Testis (tissue), 2 donors: ENCODE measurements around the gene RASA4B.
"Not testable (repeated sequence)": the region's sequence is repeated elsewhere in the genome, so short reads cannot be mapped to it uniquely, and the experiment has no call there.

Experiments
- POLR2A ChIP-seq: fragments of 450-650 bp; IDR thresholded peaks from one replicate; pipeline ENCODE4 v1.6.1; 2017; ENCODE audit warnings: antibody characterized with exemption, mild to moderate bottlenecking, moderate library complexity
- TF ChIP-seq, protein P1 (sequence below), 3 experiments: fragments of 450-650 bp in 2 of 3; fragments of 200-600 bp in 1 of 3; sonication (generic) in 1 of 3; IDR thresholded peaks; one replicate each; pipeline ENCODE4 v1.5.1; 2016 to 2019; ENCODE audit warnings: antibody characterized with exemption in 3 of 3, mild to moderate bottlenecking in 2 of 3, moderate library complexity in 1 of 3

- TF ChIP-seq, protein P1, sequence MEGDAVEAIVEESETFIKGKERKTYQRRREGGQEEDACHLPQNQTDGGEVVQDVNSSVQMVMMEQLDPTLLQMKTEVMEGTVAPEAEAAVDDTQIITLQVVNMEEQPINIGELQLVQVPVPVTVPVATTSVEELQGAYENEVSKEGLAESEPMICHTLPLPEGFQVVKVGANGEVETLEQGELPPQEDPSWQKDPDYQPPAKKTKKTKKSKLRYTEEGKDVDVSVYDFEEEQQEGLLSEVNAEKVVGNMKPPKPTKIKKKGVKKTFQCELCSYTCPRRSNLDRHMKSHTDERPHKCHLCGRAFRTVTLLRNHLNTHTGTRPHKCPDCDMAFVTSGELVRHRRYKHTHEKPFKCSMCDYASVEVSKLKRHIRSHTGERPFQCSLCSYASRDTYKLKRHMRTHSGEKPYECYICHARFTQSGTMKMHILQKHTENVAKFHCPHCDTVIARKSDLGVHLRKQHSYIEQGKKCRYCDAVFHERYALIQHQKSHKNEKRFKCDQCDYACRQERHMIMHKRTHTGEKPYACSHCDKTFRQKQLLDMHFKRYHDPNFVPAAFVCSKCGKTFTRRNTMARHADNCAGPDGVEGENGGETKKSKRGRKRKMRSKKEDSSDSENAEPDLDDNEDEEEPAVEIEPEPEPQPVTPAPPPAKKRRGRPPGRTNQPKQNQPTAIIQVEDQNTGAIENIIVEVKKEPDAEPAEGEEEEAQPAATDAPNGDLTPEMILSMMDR (IDR thresholded peaks at IDR 0.05) = not testable (repeated sequence)
- TF ChIP-seq POLR2A = not testable (repeated sequence)
Measured at GRCh38 chr7:102507410-102508088, 10.0 kb downstream of the RASA4B start.
